HG03520 (cell line): Measurements from ENCODE around the gene PLXDC1.

Experiments used
- ATAC-seq: cut with Tn5 transposase; IDR thresholded peaks from one replicate; pipeline ENCODE4 v1.9.1; 2021; ENCODE audit warnings: mild to moderate bottlenecking, moderate library complexity; ENCODE audit not compliant: unreplicated experiment

PLXDC1 gene

GRCh38 chr17:39158623-39159022 lies 7.2 kb upstream of the PLXDC1 start:
- ATAC-seq = no peak

DNA sequence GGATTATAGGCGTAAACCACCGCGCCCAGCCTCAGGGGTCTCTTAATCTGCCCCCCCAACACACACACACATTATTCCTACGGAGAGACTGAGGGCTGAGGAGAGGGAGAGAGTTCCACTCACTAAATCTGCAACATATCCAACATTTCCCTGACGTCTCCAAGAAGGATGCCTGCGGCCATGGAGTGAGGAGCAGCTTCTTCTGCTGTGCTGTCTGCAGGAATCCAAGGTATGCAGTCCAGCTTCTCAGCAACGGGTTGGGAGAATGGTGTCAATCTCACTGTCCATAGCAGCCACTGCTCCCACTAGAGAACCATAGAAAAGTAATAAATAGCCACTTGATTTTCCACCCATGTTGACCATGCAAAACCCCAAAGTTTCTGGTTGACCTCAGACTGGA lies 5.1 kb upstream of the PLXDC1 start:
- ATAC-seq = no peak

DNA sequence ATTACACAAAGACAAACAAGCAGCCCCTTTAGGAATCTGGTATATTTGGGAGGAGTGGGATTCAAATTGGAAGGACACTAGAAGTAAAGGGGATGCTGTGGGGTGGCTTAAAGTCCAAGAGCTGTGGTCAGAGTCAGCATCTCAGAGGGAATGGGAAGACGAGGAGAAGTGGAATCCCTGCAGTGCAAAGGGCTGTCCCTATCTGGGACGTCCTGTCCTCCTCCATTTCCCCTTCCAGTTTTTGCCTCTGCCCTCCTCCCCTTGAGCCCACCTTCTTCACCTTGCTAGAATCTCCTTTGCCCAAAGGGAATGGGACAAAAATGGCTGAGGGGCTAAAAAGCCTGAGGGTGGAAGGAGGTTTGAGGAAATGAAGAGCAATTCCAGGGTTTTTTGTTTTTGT lies 4.2 kb upstream of the PLXDC1 start:
- ATAC-seq = no peak

DNA sequence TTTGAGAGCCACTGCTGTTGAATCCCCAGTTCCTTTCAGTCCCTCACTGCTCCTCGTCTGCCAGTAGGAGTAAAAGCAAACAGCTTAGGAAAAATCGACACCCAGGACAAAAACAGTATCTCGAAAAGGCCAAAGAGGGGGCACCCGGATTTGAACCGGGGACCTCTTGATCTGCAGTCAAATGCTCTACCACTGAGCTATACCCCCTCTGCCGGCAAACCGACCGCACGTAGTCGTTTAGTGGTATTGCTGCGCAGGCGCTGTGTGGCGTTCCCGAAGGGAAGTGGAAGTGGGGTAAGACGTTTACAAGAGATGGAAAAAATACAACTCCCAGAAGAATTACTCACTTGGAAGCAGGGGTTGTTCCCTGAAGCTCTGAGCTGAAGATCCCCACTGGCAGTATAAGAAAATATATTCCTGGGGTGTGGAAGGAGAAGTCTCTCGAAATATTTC lies 2.2 kb upstream of the PLXDC1 start:
- ATAC-seq = no peak

GRCh38 chr17:39151943-39152818 lies 744 bp upstream of the PLXDC1 start:
- ATAC-seq = no peak

- ATAC-seq = no peak
Observed at GRCh38 chr17:39150795-39151149, 665 bp downstream of the PLXDC1 start.

DNA sequence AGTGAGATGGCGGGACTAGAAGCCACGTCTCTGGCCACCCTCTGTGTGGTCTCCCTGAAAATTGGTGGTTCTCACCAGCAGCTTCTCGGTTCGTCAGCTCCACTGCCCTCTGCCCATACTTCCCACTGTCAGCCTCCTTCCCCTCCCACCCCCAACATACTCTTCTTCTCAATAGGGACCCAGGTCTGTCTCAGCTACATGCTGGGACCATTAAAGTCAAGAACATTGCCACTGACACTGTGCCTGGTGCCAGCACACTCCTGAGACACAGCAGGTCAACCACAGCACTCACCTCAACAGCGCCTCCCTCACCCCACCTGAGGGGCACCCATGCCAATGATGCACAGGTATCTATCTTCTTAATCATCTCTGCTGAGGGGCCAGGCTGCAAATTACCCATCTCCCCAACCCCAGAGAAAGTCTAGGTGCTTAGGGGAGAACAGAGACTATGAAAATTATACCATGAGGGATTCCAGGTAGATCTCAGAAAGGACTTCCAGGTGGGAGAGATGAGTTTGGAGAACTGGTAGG lies 1.3 kb downstream of the PLXDC1 start:
- ATAC-seq = no peak

GRCh38 chr17:39147221-39148185 lies 3.9 kb downstream of the PLXDC1 start:
- ATAC-seq = no peak

- ATAC-seq = no peak
Observed at GRCh38 chr17:39146273-39146672, 5.2 kb downstream of the PLXDC1 start.

DNA sequence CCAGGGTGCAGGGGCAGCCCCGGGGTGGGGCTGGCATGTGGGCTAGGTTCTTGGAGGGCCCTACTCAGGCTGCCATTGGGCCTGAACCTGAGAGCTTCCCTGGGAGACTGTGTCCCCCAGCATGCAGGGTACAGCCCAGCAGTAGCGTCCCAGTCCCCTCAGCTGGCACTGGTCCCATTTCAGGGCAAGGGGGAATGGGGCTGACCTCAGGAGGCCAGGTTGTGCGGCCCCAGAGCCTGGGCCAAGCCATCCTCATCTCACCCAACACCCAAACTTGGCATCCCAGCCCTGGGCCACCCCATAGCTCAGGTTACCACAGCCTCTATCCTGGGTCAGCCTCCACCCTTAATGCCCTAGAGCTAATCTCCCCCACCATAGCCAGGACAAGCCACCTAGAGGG lies 6.3 kb downstream of the PLXDC1 start:
- no peak for ATAC-seq

GRCh38 chr17:39144416-39144840 lies 7.0 kb downstream of the PLXDC1 start:
- ATAC-seq = no peak

GRCh38 chr17:39143552-39144093 lies 7.8 kb downstream of the PLXDC1 start:
- no peak for ATAC-seq

- ATAC-seq = no peak
Observed at GRCh38 chr17:39141915-39142664, 9.3 kb downstream of the PLXDC1 start.

GRCh38 chr17:39141294-39141693 lies 10.1 kb downstream of the PLXDC1 start:
- ATAC-seq = no peak

GRCh38 chr17:39139561-39139960 lies 11.9 kb downstream of the PLXDC1 start:
- no peak for ATAC-seq

GRCh38 chr17:39139161-39139511 lies 12.3 kb downstream of the PLXDC1 start:
- no peak for ATAC-seq

- ATAC-seq = no peak
Observed at GRCh38 chr17:39138431-39139160, 12.8 kb downstream of the PLXDC1 start.

DNA sequence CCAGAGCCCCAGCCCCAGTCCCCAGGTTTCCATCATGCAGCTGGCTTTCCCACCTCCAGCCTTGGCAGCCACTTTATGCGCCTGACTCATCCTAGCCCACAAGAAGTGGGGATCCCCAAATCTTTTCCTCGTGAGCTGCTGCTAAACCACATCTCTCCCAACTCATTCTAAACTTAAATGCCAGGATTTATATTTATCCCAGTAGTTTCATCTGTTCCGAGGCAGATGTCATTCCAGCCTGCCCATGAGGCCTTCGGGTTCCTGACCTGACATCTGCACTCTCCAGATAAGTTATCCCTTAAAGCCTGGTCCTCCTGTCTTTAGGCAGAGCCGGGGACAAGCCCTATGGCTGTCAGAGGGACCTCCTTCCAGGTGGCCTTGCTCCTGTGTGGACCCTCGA lies 16.6 kb downstream of the PLXDC1 start:
- no peak for ATAC-seq

DNA sequence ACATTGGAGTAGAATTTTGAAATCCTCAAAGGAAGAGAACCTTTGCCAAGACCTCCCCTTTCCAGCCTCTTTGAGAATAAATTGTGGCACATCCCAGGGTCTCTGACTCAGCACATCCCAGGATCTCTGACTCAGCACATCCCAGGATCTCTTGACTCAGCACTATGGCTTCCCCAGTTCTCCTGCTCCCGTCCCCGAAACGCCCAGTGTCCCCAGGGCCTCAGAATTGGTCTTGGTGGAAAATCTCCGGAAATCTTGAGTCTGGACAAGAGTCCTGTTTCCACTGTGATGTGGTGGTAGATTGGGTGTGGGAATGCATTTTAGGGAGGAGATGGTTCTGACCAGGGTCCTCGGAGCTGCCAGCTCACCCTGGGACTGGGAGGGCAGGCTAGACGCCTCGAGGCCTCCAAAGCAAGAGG lies 19.2 kb downstream of the PLXDC1 start:
- ATAC-seq = no peak

DNA sequence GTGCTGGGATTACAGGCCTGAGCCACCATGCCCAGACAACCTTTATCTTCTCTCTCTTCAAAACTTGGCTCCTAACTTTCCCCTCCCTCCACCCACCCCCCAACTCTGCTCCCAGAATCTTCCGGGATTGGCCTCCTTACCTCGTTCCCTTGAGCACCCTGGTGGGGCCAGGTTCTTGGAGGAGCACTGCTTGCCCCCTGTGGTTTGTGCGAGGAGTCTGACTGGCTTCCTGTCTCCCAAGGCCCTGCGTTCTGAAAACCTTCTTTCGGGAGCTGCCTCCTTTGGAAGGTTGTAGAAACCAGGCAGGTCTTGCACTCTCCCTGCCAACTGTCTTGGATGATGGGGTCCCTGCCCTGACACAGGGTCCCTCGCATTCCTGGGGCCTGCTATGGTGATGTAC lies 19.8 kb downstream of the PLXDC1 start:
- no peak for ATAC-seq
